Fibroblast of skin of abdomen (primary cell): ENCODE measurements around the gene DTX2.
"Not testable (repeated sequence)": the region's sequence is repeated elsewhere in the genome, so short reads cannot be mapped to it uniquely, and the experiment has no call there.

Experiments used
- DNase-seq: peaks from one replicate; pipeline ENCODE4 v3.0.0-alpha.2; 2013

The DTX2 gene

DNA sequence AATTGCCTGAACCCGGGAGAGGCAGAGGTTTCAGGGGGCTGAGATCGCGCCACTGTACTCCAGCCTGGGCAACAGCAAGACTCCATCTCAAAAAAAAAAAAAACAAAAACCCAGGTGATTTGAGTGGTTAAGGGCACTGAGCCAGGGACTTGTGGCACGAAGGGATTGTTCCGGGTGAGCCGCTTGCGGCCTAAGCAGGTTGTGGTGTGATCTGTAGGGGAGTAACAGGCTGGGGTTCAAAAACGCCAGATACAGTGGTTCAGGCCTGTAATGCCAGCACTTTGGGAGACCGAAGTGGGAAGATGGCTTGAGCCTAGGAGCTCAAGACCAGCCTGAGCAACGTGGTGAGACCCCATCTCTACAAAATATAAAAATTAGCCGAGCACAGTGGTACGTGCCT, 17.7 kb upstream of the DTX2 start:
- not testable (repeated sequence) for DNase-seq

DNA sequence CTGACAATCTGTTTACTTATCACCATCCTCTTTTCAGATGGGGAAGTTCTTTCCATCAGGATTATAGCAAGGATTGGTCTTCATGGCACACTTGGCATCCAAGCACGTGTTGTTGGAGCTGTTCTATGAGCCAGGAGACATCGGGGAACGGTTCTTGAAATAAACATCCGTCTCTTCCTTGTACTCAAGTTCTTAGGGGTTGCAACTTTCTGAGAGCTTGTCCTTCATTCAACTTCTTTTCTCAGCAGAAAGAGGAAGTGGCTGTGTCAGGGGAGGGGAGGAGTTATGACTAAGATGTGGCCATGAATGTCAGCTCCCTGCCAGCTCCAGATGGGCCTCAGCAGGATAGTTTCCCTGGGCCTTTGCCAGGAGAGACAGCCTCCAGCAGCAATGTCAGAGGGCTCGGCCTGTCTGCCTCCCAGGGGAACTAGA, 15.9 kb upstream of the DTX2 start:
- peak; percentile 83 for DNase-seq

GRCh38 chr7:76457017-76457416, 4.5 kb upstream of the DTX2 start:
- DNase-seq, result not testable (repeated sequence)

DNA sequence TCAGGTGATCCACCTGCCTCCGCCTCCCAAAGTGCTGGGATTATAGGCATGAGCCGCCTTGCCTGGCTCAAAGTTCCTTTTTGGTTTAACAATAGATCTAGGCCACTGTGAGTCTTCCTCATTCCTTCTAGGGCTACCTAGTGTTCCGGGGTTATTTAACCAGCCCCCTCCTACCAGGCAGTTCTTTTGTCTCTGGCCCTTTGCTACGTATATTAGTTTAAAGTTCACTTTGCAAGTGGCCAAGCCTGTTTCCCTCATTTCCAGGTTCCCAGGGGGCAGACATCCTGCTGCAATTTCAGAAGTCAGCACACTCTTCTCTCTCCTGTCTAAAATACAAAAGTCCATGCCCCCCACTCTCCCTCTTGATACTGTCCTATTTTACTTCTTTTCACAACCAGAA, 3.0 kb upstream of the DTX2 start:
- DNase-seq, result not testable (repeated sequence)

- DNase-seq, result not testable (repeated sequence)
Observed at GRCh38 chr7:76460767-76461166, 742 bp upstream of the DTX2 start.

DNA sequence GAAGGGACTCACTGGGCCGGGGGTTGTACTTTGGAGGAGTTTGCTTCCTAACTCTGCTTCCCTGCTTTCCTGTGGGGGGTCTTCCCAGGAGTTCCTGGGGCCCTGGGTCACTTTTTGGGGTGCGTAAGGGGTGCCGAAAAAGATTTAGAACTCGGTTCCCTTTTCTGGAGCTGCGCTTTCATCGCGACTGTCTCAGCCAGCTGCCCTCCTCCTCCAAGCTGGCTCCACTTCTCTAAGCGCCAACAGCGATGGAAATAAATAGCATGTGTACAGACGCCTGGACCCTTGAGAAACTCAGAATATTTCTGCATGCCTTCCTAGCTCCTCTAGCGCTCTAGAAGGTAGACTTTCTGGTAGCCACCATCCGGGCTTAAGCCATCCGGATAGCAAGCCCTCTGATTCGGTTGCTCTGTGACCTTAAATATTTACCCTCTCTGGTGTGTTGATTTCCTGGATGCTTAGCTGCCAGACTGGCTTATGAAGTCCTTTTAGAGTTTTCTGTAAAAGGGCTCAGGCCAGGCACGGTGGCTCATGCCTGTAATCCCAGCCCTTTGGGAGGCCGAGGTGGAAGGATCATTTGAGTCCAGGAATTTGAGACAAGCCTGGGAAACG, 868 bp downstream of the DTX2 start:
- DNase-seq, result not testable (repeated sequence)

DNA sequence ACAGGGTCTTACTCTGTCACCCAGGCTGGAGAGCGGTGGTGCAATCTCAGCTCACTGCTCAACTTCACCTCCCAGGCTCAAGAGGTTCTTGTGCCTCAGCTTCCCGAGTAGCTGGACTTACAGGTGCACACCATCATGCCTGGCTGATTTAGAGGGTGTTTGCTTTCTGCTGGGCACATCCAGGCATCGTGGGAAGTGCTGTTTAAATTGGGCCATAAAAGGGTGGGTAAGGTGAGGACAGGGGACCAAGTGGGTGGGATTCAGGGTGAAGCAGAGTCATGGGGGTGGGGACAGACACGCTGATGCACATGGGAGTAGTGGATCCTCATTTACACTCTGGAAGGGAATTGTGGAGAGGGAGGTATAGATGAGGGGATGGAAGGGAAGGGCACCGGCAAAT, 3.5 kb downstream of the DTX2 start:
- DNase-seq, result not testable (repeated sequence)

- DNase-seq, result not testable (repeated sequence)
Observed at GRCh38 chr7:76465950-76466349, 4.4 kb downstream of the DTX2 start.

- not testable (repeated sequence) for DNase-seq
Observed at GRCh38 chr7:76467743-76468404, 6.4 kb downstream of the DTX2 start.

DNA sequence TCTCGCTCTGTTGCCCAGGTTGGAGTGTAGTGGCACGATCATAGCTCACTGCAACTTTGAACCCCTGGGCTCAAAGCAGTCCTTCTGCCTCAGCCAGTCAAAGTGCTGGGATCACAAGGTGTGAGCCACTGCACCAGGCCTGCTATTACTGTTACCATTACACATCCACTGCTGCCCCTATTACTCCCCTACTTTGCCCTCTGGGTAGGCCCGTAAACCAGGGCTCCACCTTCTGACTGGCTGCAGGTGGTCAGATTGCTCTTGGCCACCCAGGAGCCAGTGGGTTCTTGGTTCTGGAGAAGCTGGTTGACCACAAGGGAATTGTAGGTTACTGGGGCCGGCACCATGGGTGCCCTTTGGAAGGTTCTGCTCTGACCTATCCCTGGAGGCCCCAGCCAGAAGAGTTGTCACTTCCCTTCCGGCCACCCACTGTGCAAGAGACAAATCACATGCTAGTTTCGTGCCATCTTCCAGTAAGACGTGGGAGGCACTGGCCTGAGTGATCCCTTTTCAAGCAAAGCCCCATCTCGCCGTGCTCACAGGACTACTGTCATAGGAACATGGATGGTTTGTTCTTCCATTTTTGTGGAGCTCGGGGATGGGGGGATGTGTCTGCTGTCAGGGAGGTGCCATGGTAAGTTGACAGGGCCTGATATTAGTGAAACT, 10.2 kb downstream of the DTX2 start:
- not testable (repeated sequence) for DNase-seq

GRCh38 chr7:76473097-76473496, 11.6 kb downstream of the DTX2 start:
- not testable (repeated sequence) for DNase-seq

- DNase-seq, result not testable (repeated sequence)
Observed at GRCh38 chr7:76476280-76476679, 14.8 kb downstream of the DTX2 start.

- not testable (repeated sequence) for DNase-seq
Observed at GRCh38 chr7:76476742-76477474, 15.4 kb downstream of the DTX2 start.

DNA sequence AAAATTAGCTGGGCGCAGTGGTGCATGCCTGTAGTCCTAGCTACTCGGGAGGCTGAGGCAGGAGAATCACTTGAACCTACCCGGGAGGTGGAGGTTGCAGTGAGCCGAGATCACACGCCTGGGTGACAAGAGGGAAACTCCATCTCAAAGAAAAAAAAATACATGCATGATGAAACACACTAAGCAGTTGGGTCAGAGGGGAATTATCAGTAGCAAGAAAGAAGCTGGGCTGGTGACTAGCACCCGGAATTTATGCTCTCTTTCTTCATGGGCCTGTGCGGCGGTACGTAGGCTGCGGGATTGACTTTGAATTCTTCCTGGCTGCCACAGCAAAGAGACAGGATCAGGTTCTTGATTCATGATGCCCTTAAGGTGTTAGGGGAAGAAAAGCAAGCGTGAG, 18.1 kb downstream of the DTX2 start:
- not testable (repeated sequence) for DNase-seq

GRCh38 chr7:76480403-76481253, 19.1 kb downstream of the DTX2 start:
- DNase-seq, result not testable (repeated sequence)

- not testable (repeated sequence) for DNase-seq
Observed at GRCh38 chr7:76482660-76483059, 21.2 kb downstream of the DTX2 start.

DNA sequence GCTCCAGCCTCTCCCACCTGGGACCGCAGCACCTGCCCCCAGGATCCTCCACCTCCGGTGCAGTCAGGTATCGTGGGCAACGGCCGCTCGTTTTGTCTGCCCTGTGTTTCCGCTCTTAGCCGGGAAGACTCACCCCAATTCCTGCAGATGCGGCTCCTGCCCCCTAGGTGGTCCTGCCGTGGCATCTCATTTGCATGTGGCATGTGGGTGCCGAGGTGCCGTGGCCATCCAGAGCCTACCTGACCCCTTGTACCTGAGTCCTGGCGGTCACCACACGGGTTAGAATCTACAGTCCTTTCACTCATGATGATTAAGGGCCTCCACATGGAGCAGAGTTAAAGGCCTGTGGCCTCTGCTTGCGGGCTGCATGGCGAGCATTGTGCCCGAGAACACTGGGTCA, 21.6 kb downstream of the DTX2 start:
- DNase-seq, result not testable (repeated sequence)

DNA sequence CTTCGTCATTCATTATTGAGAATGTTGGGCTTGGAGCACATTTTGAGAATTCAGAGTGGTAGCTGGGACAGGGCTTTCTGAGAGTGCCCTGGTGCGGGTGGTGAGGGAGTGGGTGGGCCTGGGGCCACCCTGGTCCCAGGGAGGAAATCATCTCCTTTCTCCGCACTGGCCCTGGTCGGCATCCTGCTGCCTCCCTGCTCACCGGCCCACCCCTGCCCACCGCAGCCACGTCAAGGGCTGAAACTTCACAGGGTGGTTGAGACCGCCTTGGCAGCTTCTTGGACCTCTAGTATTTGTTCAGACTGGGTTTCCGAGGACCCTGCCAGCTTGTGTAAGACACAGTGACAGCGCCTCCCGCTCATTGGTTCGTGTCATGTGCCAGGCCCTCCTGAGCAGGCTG, 22.9 kb downstream of the DTX2 start:
- not testable (repeated sequence) for DNase-seq

DNA sequence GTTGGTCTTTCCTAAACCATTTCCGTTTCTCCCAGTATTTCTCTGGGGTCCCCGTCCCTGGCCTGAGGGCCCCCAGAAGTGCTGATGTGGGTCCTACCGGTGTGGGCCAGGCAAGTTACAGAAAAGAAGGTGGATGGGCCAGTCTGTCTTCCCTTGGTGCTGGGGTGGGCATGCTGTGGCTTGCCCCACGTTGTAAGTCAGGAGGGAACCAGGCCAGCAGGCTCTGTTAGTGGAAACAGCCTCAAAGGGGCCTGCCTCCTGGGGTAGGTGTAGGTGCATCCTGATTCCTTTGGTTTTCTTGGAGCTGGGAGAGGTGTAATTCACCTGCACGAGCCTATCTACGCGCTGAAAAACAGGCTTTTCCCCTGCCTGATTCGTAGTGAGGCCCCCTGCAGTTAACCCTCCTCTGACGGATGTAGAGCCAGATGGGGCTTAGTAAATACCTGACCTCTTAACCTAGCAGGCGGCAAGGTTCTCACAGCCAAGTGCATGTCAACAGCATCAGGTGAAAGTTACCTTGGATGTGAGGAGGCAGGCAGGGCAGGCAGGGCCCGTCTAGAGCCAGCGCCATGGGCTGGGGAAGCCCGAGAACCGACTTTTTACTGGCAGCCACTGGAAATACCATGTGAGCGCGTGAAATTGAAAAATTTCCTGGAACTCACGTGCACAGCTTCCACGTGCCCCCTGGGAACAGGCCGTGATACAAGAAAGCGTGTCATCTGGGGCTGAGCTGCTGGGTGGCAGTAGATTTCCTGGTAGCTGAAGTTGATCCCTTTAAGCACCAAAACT, 24.5 kb downstream of the DTX2 start:
- DNase-seq, result not testable (repeated sequence)

GRCh38 chr7:76486618-76487017, 25.1 kb downstream of the DTX2 start:
- not testable (repeated sequence) for DNase-seq

GRCh38 chr7:76487969-76488368, 26.5 kb downstream of the DTX2 start:
- not testable (repeated sequence) for DNase-seq
